GM23338 (cell line): Measurements from ENCODE around the gene ELOF1. TPM values are rescaled to one million over a fixed set of nuclear protein-coding genes. Genes with fewer than 3 reads are reported as not detected.

Experiments used
- ATAC-seq: fragments of 200-7000 bp; cut with Tn5 transposase; 3 replicates; pipeline ENCODE4 v1.9.1; 2020
- DNase-seq: peaks from one replicate; pipeline ENCODE4 v3.0.0-alpha.2; 2015; ENCODE audit warnings: low spot score
- H2AFZ ChIP-seq: fragments of 200-600 bp; sonication (generic); 2 replicates; pipeline ENCODE4 v1.8.0; 2016; ENCODE audit warnings: antibody characterized with exemption, mild to moderate bottlenecking, moderate library complexity
- H3F3A ChIP-seq: fragments of 200-600 bp; sonication (generic); replicated peaks from 2 replicates; pipeline ENCODE4 v1.8.0; 2017; ENCODE audit warnings: antibody characterized with exemption, mixed run types, low read depth
- H3K27ac ChIP-seq: fragments of 200-600 bp; sonication (generic); 2 replicates; pipeline ENCODE4 v1.6.1; 2016; ENCODE audit warnings: low read depth
- H3K27me3 ChIP-seq: fragments of 200-600 bp; sonication (generic); 2 replicates; pipeline ENCODE4 v1.8.0; 2016; ENCODE audit warnings: mild to moderate bottlenecking, mixed run types, moderate library complexity; ENCODE audit not compliant: insufficient read depth
- H3K36me3 ChIP-seq: fragments of 200-600 bp; sonication (generic); 2 replicates; pipeline ENCODE4 v1.8.0; 2016; ENCODE audit warnings: mild to moderate bottlenecking; ENCODE audit not compliant: insufficient read depth
- H3K4me1 ChIP-seq: fragments of 200-600 bp; sonication (generic); 2 replicates; pipeline ENCODE4 v1.8.0; 2016; ENCODE audit warnings: mild to moderate bottlenecking, moderate library complexity; ENCODE audit not compliant: insufficient read depth
- H3K4me2 ChIP-seq: fragments of 200-600 bp; sonication (generic); 2 replicates; pipeline ENCODE4 v1.7.1; 2017; ENCODE audit warnings: mixed run types
- H3K4me3 ChIP-seq: fragments of 200-600 bp; sonication (generic); 2 replicates; pipeline ENCODE4 v1.6.1; 2016; ENCODE audit warnings: mixed run types
- H3K79me2 ChIP-seq: fragments of 200-600 bp; sonication (generic); replicated peaks from 2 replicates; pipeline ENCODE4 v1.8.0; 2017; ENCODE audit warnings: mild to moderate bottlenecking; ENCODE audit not compliant: insufficient read depth
- H3K9me2 ChIP-seq: fragments of 200-600 bp; sonication (generic); 2 replicates; pipeline ENCODE4 v1.8.0; 2017; ENCODE audit not compliant: insufficient read depth
- H4K20me1 ChIP-seq: fragments of 200-600 bp; sonication (generic); replicated peaks from 2 replicates; pipeline ENCODE4 v1.8.0; 2017; ENCODE audit warnings: mild to moderate bottlenecking; ENCODE audit not compliant: insufficient read depth
- H3K27ac Mint-ChIP-seq: 2 replicates; pipeline ENCODE4 v1.8.0; 2020; ENCODE audit warnings: inconsistent platforms, mild to moderate bottlenecking, moderate library complexity, mixed read lengths
- H3K27me3 Mint-ChIP-seq: 3 replicates; pipeline ENCODE4 v1.8.0; 2022; ENCODE audit warnings: low read depth, mild to moderate bottlenecking, moderate library complexity, mixed read lengths, inconsistent platforms; ENCODE audit not compliant: insufficient read depth, poor library complexity
- H3K36me3 Mint-ChIP-seq: 3 replicates; pipeline ENCODE4 v1.8.0; 2021; ENCODE audit warnings: low read depth, mild to moderate bottlenecking, inconsistent platforms, moderate library complexity, mixed read lengths
- H3K4me1 Mint-ChIP-seq: 3 replicates; pipeline ENCODE4 v1.8.0; 2020; ENCODE audit warnings: mild to moderate bottlenecking, inconsistent platforms, mixed read lengths
- H3K4me3 Mint-ChIP-seq: 3 replicates; pipeline ENCODE4 v1.8.0; 2021; ENCODE audit warnings: moderate library complexity, mild to moderate bottlenecking, inconsistent platforms, mixed read lengths
- H3K9me3 Mint-ChIP-seq: 3 replicates; pipeline ENCODE4 v1.8.0; 2020; ENCODE audit warnings: moderate library complexity, mild to moderate bottlenecking, inconsistent platforms, mixed read lengths
- ETS1 ChIP-seq: IDR thresholded peaks from 2 replicates; pipeline ENCODE4 v1.6.1; 2016; ENCODE audit warnings: antibody characterized with exemption
- JUNB ChIP-seq: IDR thresholded peaks from one replicate; pipeline ENCODE4 v1.6.1; 2016; ENCODE audit warnings: antibody characterized with exemption; ENCODE audit not compliant: unreplicated experiment
- polyA plus RNA-seq: library from polyadenylated mRNA; unstranded; fragments of >200 nt; fragmentation: Nextera tagmentation; extraction: Ambion mirVana; gene quantifications from 2 replicates; pipeline ENCODE4 v1.2.1, GENCODE V29; 2016
- small RNA-seq: library from RNA; depleted of rRNA; stranded (forward); fragments of <200 nt; gene quantifications from one replicate; pipeline ENCODE3, GENCODE V24; 2014; ENCODE audit warnings: low replicate concordance
- total RNA-seq: library from RNA; depleted of rRNA; stranded (reverse); fragments of >200 nt; shearing (Covaris generic); gene quantifications from 2 replicates; pipeline ENCODE4 v1.2.3, GENCODE V29; 2014; rRNA removed

ELOF1 gene
- total and polyA plus RNA-seq, 2 experiments from 2014 or later = 73.3 to 103 TPM

- peak overlapping the region; percentile 93 for H3K4me2 ChIP-seq
- Mint-ChIP-seq H3K27me3 (peaks cover 19% of the 10 kb centered on the region), H3K27ac (peak overlapping the region; percentile 94), H3K36me3 (no peaks in the 10 kb centered on the region; the same call in 2 of the 3 replicates), H3K4me1 (peaks cover 8% of the 10 kb centered on the region; the same call in 2 of the 3 replicates), H3K9me3 (no peaks in the 10 kb centered on the region), H3K4me3 (peak overlapping the region; percentile 90)
- no peak for TF ChIP-seq JUNB
- no peak for TF ChIP-seq ETS1
- DNase-seq = no peak
- peak overlapping the region; percentile 8; the same call in 1 of the 2 replicates for H2AFZ ChIP-seq
- ATAC-seq = no peak
- 0 out of 2 replicates have a peak, but pooled peaks cover 4% of the 10 kb centered on the region for H4K20me1 ChIP-seq
- no peaks in the 10 kb centered on the region for H3K36me3 ChIP-seq
- H3K79me2 ChIP-seq = 0 out of 2 replicates have a peak, but pooled peaks cover 6% of the 10 kb centered on the region
- H3K4me1 ChIP-seq = peaks cover 6% of the 10 kb centered on the region
- H3F3A ChIP-seq = no peaks in the 10 kb centered on the region
- 0 out of 2 replicates have a peak overlapping the region, but pooled peaks have one; percentile 74 for H3K27ac ChIP-seq
- peak overlapping the region; percentile 80 for H3K4me3 ChIP-seq
- no peaks in the 10 kb centered on the region for H3K27me3 ChIP-seq
- no peaks in the 10 kb centered on the region for H3K9me2 ChIP-seq
These were observed 54.5 kb downstream of the ELOF1 start for GRCh38 chr19:11504502-11505031.

Small RNA genes within 50 kb of the gene (small RNA-seq; reads per million reads assigned to genes)
- gene RN7SL833P = 1.1 reads per million, percentile 65 among the genes with 10 or more reads in this experiment

Other genes with a start within 250 kb of the ELOF1 start
- 16.9 and 21.2 TPM in 2 replicates for gene RAB3D, start 219.6 kb downstream of the ELOF1 start, total RNA-seq
- 3.8 and 5.3 TPM in 2 replicates for gene RAB3D, start 219.6 kb downstream of the ELOF1 start, polyA plus RNA-seq
- gene TMEM205, start 213.0 kb downstream of the ELOF1 start, total RNA-seq = 223 and 293 TPM in 2 replicates
- gene TMEM205, start 213.0 kb downstream of the ELOF1 start, polyA plus RNA-seq = 114 and 123 TPM in 2 replicates
- 3.4 and 3.5 TPM in 2 replicates for gene CCDC159, start 212.7 kb downstream of the ELOF1 start, total RNA-seq
- 5.1 and 6.2 TPM in 2 replicates for gene CCDC159, start 212.7 kb downstream of the ELOF1 start, polyA plus RNA-seq
- gene PLPPR2, start 203.8 kb downstream of the ELOF1 start, total RNA-seq = 5.7 and 12.0 TPM in 2 replicates
- 5.0 and 9.0 TPM in 2 replicates for gene PLPPR2, start 203.8 kb downstream of the ELOF1 start, polyA plus RNA-seq
- gene SWSAP1, start 184.6 kb downstream of the ELOF1 start, total RNA-seq = 2.1 and 4.1 TPM in 2 replicates
- gene SWSAP1, start 184.6 kb downstream of the ELOF1 start, polyA plus RNA-seq = 6.1 and 6.6 TPM in 2 replicates
- gene EPOR, start 174.9 kb downstream of the ELOF1 start, total RNA-seq = 6.8 and 12.0 TPM in 2 replicates
- gene EPOR, start 174.9 kb downstream of the ELOF1 start, polyA plus RNA-seq = 9.1 and 9.2 TPM in 2 replicates
- gene RGL3, start 139.9 kb downstream of the ELOF1 start, total RNA-seq = 46.8 and 49.4 TPM in 2 replicates
- gene RGL3, start 139.9 kb downstream of the ELOF1 start, polyA plus RNA-seq = 48.8 and 49.2 TPM in 2 replicates
- 0.54 and 1.5 TPM in 2 replicates for gene ODAD3, start 124.1 kb downstream of the ELOF1 start, total RNA-seq
- 6.1 TPM in 2 replicates for gene ODAD3, start 124.1 kb downstream of the ELOF1 start, polyA plus RNA-seq
- gene PRKCSH, start 123.6 kb downstream of the ELOF1 start, total RNA-seq = 107 and 130 TPM in 2 replicates
- gene PRKCSH, start 123.6 kb downstream of the ELOF1 start, polyA plus RNA-seq = 85.3 and 90.3 TPM in 2 replicates
- 1.2 and 1.7 TPM in 2 replicates for gene ELAVL3, start 78.2 kb downstream of the ELOF1 start, total RNA-seq
- gene ELAVL3, start 78.2 kb downstream of the ELOF1 start, polyA plus RNA-seq = 0.45 and 0.63 TPM in 2 replicates
- 4.9 and 5.3 TPM in 2 replicates for gene ZNF653, start 53.4 kb downstream of the ELOF1 start, total RNA-seq
- gene ZNF653, start 53.4 kb downstream of the ELOF1 start, polyA plus RNA-seq = 2.5 and 4.1 TPM in 2 replicates
- 61.1 and 66.5 TPM in 2 replicates for gene ECSIT, start 30.1 kb downstream of the ELOF1 start, total RNA-seq
- 36.6 and 42.7 TPM in 2 replicates for gene ECSIT, start 30.1 kb downstream of the ELOF1 start, polyA plus RNA-seq
- gene CNN1, start 20.4 kb downstream of the ELOF1 start, total RNA-seq = 17.0 and 20.9 TPM in 2 replicates
- 13.3 and 22.7 TPM in 2 replicates for gene CNN1, start 20.4 kb downstream of the ELOF1 start, polyA plus RNA-seq
- 12.4 and 12.8 TPM in 2 replicates for gene ACP5, start 18.4 kb upstream of the ELOF1 start, total RNA-seq
- gene ACP5, start 18.4 kb upstream of the ELOF1 start, polyA plus RNA-seq = 5.6 and 6.7 TPM in 2 replicates
- 12.9 and 15.4 TPM in 2 replicates for gene ZNF627, start 38.3 kb upstream of the ELOF1 start, total RNA-seq
- gene ZNF627, start 38.3 kb upstream of the ELOF1 start, polyA plus RNA-seq = 7.7 and 9.0 TPM in 2 replicates
- gene ZNF823, start 179.7 kb upstream of the ELOF1 start, total RNA-seq = 3.0 and 7.1 TPM in 2 replicates
- 1.0 and 1.3 TPM in 2 replicates for gene ZNF823, start 179.7 kb upstream of the ELOF1 start, polyA plus RNA-seq
- 0.52 and 1.1 TPM in 2 replicates for gene ZNF441, start 207.8 kb upstream of the ELOF1 start, total RNA-seq
- gene ZNF441, start 207.8 kb upstream of the ELOF1 start, polyA plus RNA-seq = 0.40 and 0.43 TPM in 2 replicates
- gene ZNF491, start 239.3 kb upstream of the ELOF1 start, total RNA-seq = 1.1 and 1.3 TPM in 2 replicates
- 0.32 and 0.61 TPM in 2 replicates for gene ZNF491, start 239.3 kb upstream of the ELOF1 start, polyA plus RNA-seq